Measurements from ENCODE around the gene DENND2C.
A peak's percentile ranks its signal among the peaks of the same experiment; 100 is the strongest.

DENND2C gene

GRCh38 chr1:114669562-114670082, at the start of gene DENND2C:
Gene DENND2C (minus strand): TSS chr1:114670049. CDS start chr1:114625984, 44,065 bp downstream.
- DNase-seq (ENCODE audit: low read depth), result no peak

GRCh38 chr1:114719424-114719787, 49.6 kb upstream of the DENND2C start:
- no peak for DNase-seq (ENCODE audit: low read depth)

- DNase-seq (ENCODE audit: low read depth), result peak; percentile 31
Observed at GRCh38 chr1:114718661-114719423, 49.0 kb upstream of the DENND2C start.

GRCh38 chr1:114716304-114717170, 46.7 kb upstream of the DENND2C start, which contains the start of gene NRAS:
Gene NRAS (minus strand): TSS chr1:114716771. CDS start chr1:114716160, 611 bp downstream.
- peak; percentile 88 for DNase-seq (ENCODE audit: low read depth)

- no peak for DNase-seq (ENCODE audit: low read depth)
Observed at GRCh38 chr1:114715952-114716303, 46.1 kb upstream of the DENND2C start.

- no peak for DNase-seq (ENCODE audit: low read depth)
Observed at GRCh38 chr1:114712977-114713376, 43.1 kb upstream of the DENND2C start.

- DNase-seq (ENCODE audit: low read depth), result no peak
Observed at GRCh38 chr1:114710360-114710759, 40.5 kb upstream of the DENND2C start.

- no peak for DNase-seq (ENCODE audit: low read depth)
Observed at GRCh38 chr1:114707604-114708003, 37.8 kb upstream of the DENND2C start.

GRCh38 chr1:114703242-114703641, 33.4 kb upstream of the DENND2C start:
- peak; percentile 68 for DNase-seq (ENCODE audit: low read depth)

- no peak for DNase-seq (ENCODE audit: low read depth)
Observed at GRCh38 chr1:114702737-114703136, 32.9 kb upstream of the DENND2C start.

- no peak for DNase-seq (ENCODE audit: low read depth)
Observed at GRCh38 chr1:114701931-114702330, 32.1 kb upstream of the DENND2C start.

- no peak for DNase-seq (ENCODE audit: low read depth)
Observed at GRCh38 chr1:114700036-114700600, 30.3 kb upstream of the DENND2C start.

- no peak for DNase-seq (ENCODE audit: low read depth)
Observed at GRCh38 chr1:114696810-114697209, 27.0 kb upstream of the DENND2C start.

- DNase-seq (ENCODE audit: low read depth), result peak; percentile 7
Observed at GRCh38 chr1:114695430-114696058, 25.7 kb upstream of the DENND2C start, which contains the start of gene AMPD1. Gene AMPD1 (minus strand): TSS chr1:114695546. CDS start chr1:114695471, 75 bp downstream.

- no peak for DNase-seq (ENCODE audit: low read depth)
Observed at GRCh38 chr1:114694540-114695310, 24.9 kb upstream of the DENND2C start.

- DNase-seq (ENCODE audit: low read depth), result no peak
Observed at GRCh38 chr1:114692947-114693346, 23.1 kb upstream of the DENND2C start.

- DNase-seq (ENCODE audit: low read depth), result no peak
Observed at GRCh38 chr1:114691061-114691460, 21.2 kb upstream of the DENND2C start.

- no peak for DNase-seq (ENCODE audit: low read depth)
Observed at GRCh38 chr1:114690148-114690547, 20.3 kb upstream of the DENND2C start.

GRCh38 chr1:114688526-114688925, 18.7 kb upstream of the DENND2C start:
- no peak for DNase-seq (ENCODE audit: low read depth)

- DNase-seq (ENCODE audit: low read depth), result no peak
Observed at GRCh38 chr1:114685851-114686250, 16.0 kb upstream of the DENND2C start.

- no peak for DNase-seq (ENCODE audit: low read depth)
Observed at GRCh38 chr1:114677691-114678090, 7.8 kb upstream of the DENND2C start.
